HAP-1 (cell line): ENCODE results near the gene PRPF6.
"Not testable (repeated sequence)": the region's sequence is repeated elsewhere in the genome, so short reads cannot be mapped to it uniquely, and the experiment has no call there.

Experiments
- DNase-seq, 2 experiments: peaks; one replicate each; pipeline ENCODE4 v3.0.0-alpha.2; 2016 to 2020; ENCODE audit warnings: low spot score in 2 of 2
- H3K27me3 ChIP-seq: fragments of 250-450 bp; sonication (Bioruptor Pico); 2 replicates; pipeline ENCODE4 v1.5.1; 2020; ENCODE audit warnings: low read depth, mild to moderate bottlenecking, moderate library complexity
- H3K36me3 ChIP-seq: fragments of 250-450 bp; sonication (Bioruptor Pico); replicated peaks from 2 replicates; pipeline ENCODE4 v1.5.1; 2020; ENCODE audit warnings: mild to moderate bottlenecking
- H3K4me1 ChIP-seq: fragments of 250-450 bp; sonication (Bioruptor Pico); 2 replicates; pipeline ENCODE4 v1.5.1; 2020; ENCODE audit warnings: mild to moderate bottlenecking
- H3K4me3 ChIP-seq: fragments of 250-450 bp; sonication (Bioruptor Pico); 2 replicates; pipeline ENCODE4 v1.5.1; 2020; ENCODE audit warnings: mild to moderate bottlenecking, moderate library complexity
- H3K9me3 ChIP-seq: fragments of 250-450 bp; sonication (Bioruptor Pico); 2 replicates; pipeline ENCODE4 v1.5.1; 2020; ENCODE audit warnings: mild to moderate bottlenecking, moderate library complexity
- in situ Hi-C: fragments of 300-500 bp; cut with MboI; formaldehyde crosslinking; loops from 3 replicates; pipeline ENCODE4 v1.14.3; 2020; ENCODE audit warnings: low sequenced_read_pairs, inconsistent platforms, mixed read lengths

PRPF6 gene

DNA sequence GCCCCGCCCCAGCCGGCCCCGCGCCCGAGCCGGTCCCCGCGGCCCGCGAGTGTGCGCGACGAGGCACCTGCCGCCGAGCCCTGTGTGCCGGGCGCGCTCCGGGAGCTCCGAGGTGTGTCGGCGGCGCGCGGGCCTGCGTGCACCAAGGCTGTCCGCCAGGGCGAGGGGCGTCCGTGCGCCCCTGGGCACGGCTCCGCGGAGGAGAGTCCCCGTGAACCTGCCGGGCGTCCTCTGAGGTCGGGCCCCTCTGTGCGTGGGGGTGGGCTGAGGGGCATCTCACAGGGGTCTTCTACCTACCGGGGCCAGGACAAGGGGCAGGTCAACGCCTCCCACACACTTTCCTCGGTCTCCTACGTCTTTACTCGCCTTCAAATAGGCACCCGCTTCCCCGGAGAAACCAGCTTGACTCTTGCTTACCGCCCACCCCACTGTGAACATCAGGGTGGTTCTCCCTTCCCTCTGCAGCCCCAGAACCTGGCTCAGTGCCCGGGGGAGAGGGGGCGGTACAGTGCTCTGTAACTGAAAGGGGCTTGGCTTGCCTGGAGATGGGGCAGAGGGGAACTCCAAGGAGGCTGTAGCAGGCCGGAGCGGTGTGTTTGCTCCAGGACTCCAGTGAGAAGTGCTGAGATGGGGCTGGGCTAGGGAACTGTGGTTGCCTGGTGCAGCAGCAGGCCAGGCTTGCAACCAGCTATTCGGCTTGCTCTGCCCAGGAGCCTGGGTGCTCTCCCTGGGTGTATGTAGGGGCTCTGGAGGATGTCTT lies 1.2 kb upstream of the PRPF6 start, which contains the start of gene SAMD10:
TSS of gene SAMD10 (minus strand) at position 86 of the 760 bp plus-strand sequence. CDS start 175 bp downstream, outside the sequence.
- peaks cover 11% of the 10 kb centered on the region for H3K4me1 ChIP-seq
- peak; percentile 58 to 89 for DNase-seq
- in situ Hi-C loops: loop anchor here (5.0 kb wide), 1 partner anchor 437 kb away; no protein-coding TSS in a partner anchor
- no peaks in the 10 kb centered on the region for H3K27me3 ChIP-seq
- peaks cover 11% of the 10 kb centered on the region for H3K36me3 ChIP-seq
- H3K9me3 ChIP-seq: no peaks in the 10 kb centered on the region
- peak within 1 kb of the TSS; percentile 88 for H3K4me3 ChIP-seq

DNA sequence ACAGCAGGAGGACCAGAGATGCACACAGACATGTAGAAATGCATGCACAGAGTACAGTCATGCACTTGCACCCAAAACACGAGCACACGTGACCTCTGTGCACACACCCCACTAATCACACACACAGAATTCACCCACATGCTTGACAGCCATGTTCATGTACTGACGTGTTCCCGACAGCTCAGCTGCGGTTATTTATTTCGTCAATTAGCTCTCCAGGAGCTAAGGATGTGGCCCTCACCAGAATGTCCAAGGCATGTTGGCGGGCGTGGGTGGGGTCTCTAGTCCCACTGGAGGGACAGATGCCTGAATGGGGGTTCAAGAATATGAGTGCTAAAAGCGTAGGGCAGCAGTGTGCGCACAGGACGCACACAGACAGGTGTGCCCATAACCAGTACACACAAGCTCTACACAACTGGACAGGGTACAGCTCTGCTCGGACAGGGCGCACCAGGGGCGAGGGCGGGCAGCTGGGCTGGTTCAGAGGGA lies 571 bp upstream of the PRPF6 start:
- H3K36me3 ChIP-seq: peaks cover 17% of the 10 kb centered on the region
- in situ Hi-C loops: no loop called here
- H3K9me3 ChIP-seq: no peaks in the 10 kb centered on the region
- H3K4me3 ChIP-seq: peak overlapping the region; percentile 88
- H3K4me1 ChIP-seq: peaks cover 11% of the 10 kb centered on the region
- no peak for DNase-seq
- no peaks in the 10 kb centered on the region for H3K27me3 ChIP-seq

DNA sequence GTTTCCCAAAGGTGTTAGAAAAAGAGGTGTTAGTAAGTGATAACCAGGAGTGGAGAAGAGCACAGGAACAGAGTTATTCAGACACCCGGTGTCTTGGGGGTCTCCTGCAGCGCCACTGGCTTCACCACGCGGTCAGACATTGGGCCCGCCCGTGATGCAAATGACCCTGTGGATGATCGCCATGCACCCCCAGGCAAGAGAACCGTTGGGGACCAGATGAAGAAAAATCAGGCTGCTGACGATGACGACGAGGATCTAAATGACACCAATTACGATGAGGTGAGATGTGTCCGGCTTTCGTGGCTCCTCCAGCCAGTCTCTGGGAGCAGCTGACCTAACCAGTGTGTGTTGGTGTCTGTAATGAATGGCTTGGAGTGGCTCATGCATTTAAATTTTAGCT lies 2.0 kb downstream of the PRPF6 start:
- DNase-seq: no peak
- Histone ChIP-seq H3K4me1 (peaks cover 11% of the 10 kb centered on the region), H3K27me3 (no peaks in the 10 kb centered on the region), H3K9me3 (no peaks in the 10 kb centered on the region), H3K36me3 (peaks cover 31% of the 10 kb centered on the region), H3K4me3 (no peak overlapping the region)
- in situ Hi-C loops: no loop called here

GRCh38 chr20:64000906-64001305 lies 20.0 kb downstream of the PRPF6 start:
- Histone ChIP-seq H3K36me3 (peaks cover 74% of the 10 kb centered on the region), H3K9me3 (no peaks in the 10 kb centered on the region), H3K27me3 (no peaks in the 10 kb centered on the region), H3K4me1 (no peaks in the 10 kb centered on the region), H3K4me3 (no peak overlapping the region)
- no peak for DNase-seq
- in situ Hi-C loops: no loop called here

DNA sequence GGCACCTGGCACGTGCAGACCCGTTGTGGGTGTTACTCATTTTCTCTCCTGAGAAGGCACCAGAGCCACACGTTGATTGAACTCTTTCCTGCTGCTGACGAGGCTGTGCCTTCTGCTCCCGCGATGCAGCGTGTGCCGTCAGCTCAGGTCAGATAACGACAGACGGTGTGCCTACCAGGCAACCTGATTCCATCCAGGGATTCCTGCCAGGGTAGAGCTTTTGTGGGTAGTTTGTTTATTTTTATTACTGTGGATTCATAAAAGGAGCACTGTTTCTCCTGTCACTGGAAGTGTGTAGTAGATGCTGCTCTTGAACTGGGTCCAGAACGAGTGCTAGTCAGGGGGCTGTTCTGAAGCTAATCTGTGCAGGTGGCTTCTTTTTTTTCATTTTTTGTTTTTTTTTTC lies 20.7 kb downstream of the PRPF6 start:
- Histone ChIP-seq H3K4me1 (no peaks in the 10 kb centered on the region), H3K4me3 (no peak overlapping the region), H3K27me3 (no peaks in the 10 kb centered on the region), H3K36me3 (peaks cover 70% of the 10 kb centered on the region), H3K9me3 (no peaks in the 10 kb centered on the region)
- no peak for DNase-seq
- in situ Hi-C loops: no loop called here

DNA sequence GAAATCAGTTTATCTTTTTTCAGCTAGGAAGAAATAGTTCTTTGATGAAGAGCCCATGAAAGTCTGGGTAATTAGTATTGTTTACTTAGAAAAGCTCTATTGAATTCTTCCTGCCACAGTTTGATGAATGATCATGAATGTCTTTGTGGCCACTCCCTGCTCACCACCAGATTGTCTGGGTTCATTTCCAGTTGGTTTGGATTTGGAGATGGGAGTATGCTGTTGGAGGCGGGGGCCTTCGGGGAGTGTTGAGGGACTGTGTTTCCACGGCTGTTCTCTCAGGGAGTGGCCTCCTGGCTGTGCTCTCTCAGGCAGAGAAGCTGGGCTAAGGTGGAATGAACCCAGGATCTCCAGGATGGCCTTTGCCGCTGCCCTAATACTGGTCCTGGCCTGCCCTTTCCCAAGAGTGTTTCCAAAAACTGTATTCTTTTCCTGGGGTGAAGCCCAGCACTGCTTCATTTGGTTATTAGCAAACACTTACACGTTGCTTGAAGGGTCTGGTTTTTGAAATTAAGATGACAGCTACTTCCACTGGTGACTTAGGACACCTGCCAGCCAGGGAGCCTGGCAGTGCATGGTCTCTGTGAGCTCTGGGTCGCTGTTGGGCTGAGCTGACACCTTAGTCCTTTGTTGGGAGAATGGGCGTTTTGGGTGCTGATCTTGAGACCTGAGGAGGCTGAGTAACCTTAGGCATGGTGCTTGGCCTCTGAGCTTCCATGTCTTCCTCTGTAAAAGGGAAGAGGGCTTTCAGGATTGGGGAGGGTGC lies 23.2 kb downstream of the PRPF6 start:
- peaks cover 77% of the 10 kb centered on the region for H3K36me3 ChIP-seq
- in situ Hi-C loops: no loop called here
- no peak overlapping the region for H3K4me3 ChIP-seq
- DNase-seq: peak in 1 of 2 experiments; percentile 21
- no peaks in the 10 kb centered on the region for H3K27me3 ChIP-seq
- no peaks in the 10 kb centered on the region for H3K4me1 ChIP-seq
- no peaks in the 10 kb centered on the region for H3K9me3 ChIP-seq

DNA sequence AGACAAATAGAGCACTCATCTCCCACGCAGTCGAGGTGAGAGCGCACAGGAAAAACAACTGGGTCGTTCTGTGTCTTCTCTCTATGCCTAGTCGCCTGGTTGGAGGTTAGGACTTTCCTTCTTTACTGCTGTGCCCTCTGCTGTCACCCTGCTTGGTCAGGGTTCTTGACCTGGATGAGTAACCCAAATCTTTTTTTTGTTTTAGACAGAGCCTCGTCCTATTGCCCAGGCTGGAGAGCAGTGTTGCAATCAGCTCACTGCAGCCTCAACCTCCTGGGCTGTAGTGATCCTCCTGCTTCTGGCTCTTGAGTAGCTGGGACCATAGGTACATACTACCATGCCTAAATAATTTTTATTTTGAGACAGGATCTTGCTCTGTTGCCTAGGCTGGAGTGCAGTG lies 24.5 kb downstream of the PRPF6 start:
- Histone ChIP-seq H3K9me3 (no peaks in the 10 kb centered on the region), H3K27me3 (no peaks in the 10 kb centered on the region), H3K4me1 (no peaks in the 10 kb centered on the region), H3K36me3 (peaks cover 77% of the 10 kb centered on the region), H3K4me3 (no peak overlapping the region)
- DNase-seq: no peak
- in situ Hi-C loops: no loop called here

DNA sequence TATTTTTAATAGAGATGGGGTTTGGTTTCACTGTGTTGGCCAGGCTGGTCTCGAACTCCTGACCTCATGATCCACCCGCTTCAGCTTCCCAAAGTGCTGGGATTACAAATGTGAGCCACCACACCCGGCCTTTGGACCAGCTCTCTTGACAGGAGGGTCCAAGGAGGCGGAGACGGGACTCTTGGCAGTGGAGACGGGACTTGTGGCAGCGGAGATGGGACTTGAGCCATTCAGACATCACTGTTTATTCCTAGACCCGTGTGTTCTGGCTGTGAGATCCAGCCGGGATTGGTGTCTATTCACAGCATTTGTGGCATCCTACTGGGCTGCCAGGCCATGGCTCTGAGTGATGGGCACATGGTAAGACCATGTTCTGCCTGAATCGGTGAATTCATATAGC lies 25.6 kb downstream of the PRPF6 start:
- no peak for DNase-seq
- no peaks in the 10 kb centered on the region for H3K9me3 ChIP-seq
- no peak overlapping the region for H3K4me3 ChIP-seq
- in situ Hi-C loops: no loop called here
- H3K27me3 ChIP-seq: no peaks in the 10 kb centered on the region
- H3K4me1 ChIP-seq: no peaks in the 10 kb centered on the region
- peaks cover 77% of the 10 kb centered on the region for H3K36me3 ChIP-seq

DNA sequence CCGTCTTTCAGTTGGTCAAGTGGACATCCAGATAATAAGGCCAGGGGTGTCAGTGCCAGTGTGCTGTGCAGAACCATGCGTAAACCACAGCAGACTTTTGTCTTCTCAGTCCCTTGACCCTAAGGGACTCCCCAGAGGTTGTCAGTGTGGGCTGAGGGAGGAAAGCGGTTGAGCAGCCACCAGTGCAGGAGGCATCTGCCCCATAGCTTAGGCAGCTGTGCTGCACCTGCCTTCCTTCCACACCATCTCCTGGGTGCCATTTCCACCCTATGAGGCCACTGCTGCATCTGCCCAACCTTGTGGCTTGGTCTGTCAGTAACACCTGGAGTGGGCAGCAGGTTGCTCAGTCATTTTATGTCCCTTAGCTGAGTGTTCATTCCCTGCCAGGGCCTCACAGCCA lies 26.0 kb downstream of the PRPF6 start:
- in situ Hi-C loops: no loop called here
- Histone ChIP-seq H3K27me3 (no peaks in the 10 kb centered on the region), H3K36me3 (peaks cover 76% of the 10 kb centered on the region), H3K4me3 (no peak overlapping the region), H3K9me3 (no peaks in the 10 kb centered on the region), H3K4me1 (no peaks in the 10 kb centered on the region)
- DNase-seq: no peak

GRCh38 chr20:64009811-64010387 lies 29.0 kb downstream of the PRPF6 start:
- no peak overlapping the region for H3K4me3 ChIP-seq
- H3K36me3 ChIP-seq: peaks cover 75% of the 10 kb centered on the region
- DNase-seq: no peak
- H3K9me3 ChIP-seq: no peaks in the 10 kb centered on the region
- in situ Hi-C loops: no loop called here
- no peaks in the 10 kb centered on the region for H3K4me1 ChIP-seq
- no peaks in the 10 kb centered on the region for H3K27me3 ChIP-seq

GRCh38 chr20:64010711-64011237 lies 29.8 kb downstream of the PRPF6 start:
- no peak for DNase-seq
- in situ Hi-C loops: no loop called here
- Histone ChIP-seq H3K27me3 (no peaks in the 10 kb centered on the region), H3K4me3 (no peak overlapping the region), H3K4me1 (peaks cover 5% of the 10 kb centered on the region; the same call in 1 of the 2 replicates), H3K36me3 (peaks cover 70% of the 10 kb centered on the region), H3K9me3 (no peaks in the 10 kb centered on the region)

- H3K27me3 ChIP-seq: no peaks in the 10 kb centered on the region
- no peak for DNase-seq
- no peak overlapping the region for H3K4me3 ChIP-seq
- peaks cover 68% of the 10 kb centered on the region for H3K36me3 ChIP-seq
- H3K9me3 ChIP-seq: no peaks in the 10 kb centered on the region
- peaks cover 5% of the 10 kb centered on the region; the same call in 1 of the 2 replicates for H3K4me1 ChIP-seq
- in situ Hi-C loops: no loop called here
Observed at GRCh38 chr20:64011366-64011779, 30.4 kb downstream of the PRPF6 start.

DNA sequence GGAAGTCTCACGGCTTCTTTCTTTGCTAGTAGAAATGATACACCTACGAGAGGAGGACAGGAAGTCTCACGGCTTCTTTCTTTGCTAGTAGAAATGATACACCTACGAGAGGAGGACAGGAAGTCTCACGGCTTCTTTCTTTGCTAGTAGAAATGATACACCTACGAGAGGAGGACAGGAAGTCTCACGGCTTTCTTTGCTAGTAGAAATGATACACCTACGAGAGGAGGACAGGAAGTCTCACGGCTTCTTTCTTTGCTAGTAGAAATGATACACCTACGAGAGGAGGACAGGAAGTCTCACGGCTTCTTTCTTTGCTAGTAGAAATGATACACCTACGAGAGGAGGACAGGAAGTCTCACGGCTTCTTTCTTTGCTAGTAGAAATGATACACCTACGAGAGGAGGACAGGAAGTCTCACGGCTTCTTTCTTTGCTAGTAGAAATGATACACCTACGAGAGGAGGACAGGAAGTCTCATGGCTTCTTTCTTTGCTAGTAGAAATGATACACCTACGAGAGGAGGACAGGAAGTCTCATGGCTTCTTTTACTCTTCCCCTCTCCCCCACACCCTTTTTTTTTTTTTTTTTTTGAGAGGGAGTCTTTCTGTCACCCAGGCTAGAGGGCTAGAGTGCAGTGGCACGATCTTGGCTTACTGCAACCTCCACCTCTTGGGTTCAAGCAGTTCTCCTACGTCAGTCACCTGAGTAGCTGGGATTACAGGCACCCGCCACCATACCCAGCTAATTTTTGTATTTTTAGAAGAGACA lies 31.6 kb downstream of the PRPF6 start:
- H3K27me3 ChIP-seq, DNase-seq, in situ Hi-C loops, H3K4me3 ChIP-seq, H3K4me1 ChIP-seq, H3K9me3 ChIP-seq: not testable (repeated sequence)
- H3K36me3 ChIP-seq: peaks cover 68% of the 10 kb centered on the region
